Adipocyte (in vitro differentiated cells): ENCODE results near the gene IFITM2.
"Not testable (repeated sequence)": the region's sequence is repeated elsewhere in the genome, so short reads cannot be mapped to it uniquely, and the experiment has no call there.

Experiments
- DNase-seq: peaks from one replicate; pipeline ENCODE4 v3.0.0-alpha.2; 2015; ENCODE audit warnings: low read depth
- H3K27me3 ChIP-seq: replicated peaks from 2 replicates; pipeline ENCODE4 v1.7.0; 2013; ENCODE audit warnings: mild to moderate bottlenecking, low read length, moderate library complexity; ENCODE audit not compliant: control insufficient read depth, insufficient read depth
- H3K36me3 ChIP-seq: 2 replicates; pipeline ENCODE4 v1.7.0; 2013; ENCODE audit warnings: low read length, mild to moderate bottlenecking, moderate library complexity; ENCODE audit not compliant: control insufficient read depth, insufficient read depth, severe bottlenecking
- H3K4me1 ChIP-seq: 2 replicates; pipeline ENCODE4 v1.7.0; 2013; ENCODE audit warnings: mild to moderate bottlenecking, low read length, moderate library complexity; ENCODE audit not compliant: control insufficient read depth, insufficient read depth
- H3K4me3 ChIP-seq: 2 replicates; pipeline ENCODE4 v1.7.0; 2013; ENCODE audit warnings: mild to moderate bottlenecking, low read length, moderate library complexity
- H3K9ac ChIP-seq: 2 replicates; pipeline ENCODE4 v1.7.0; 2013; ENCODE audit warnings: mild to moderate bottlenecking, low read length, moderate library complexity
- H3K9me3 ChIP-seq: 2 replicates; pipeline ENCODE4 v1.7.0; 2013; ENCODE audit warnings: mild to moderate bottlenecking, low read length, moderate library complexity; ENCODE audit not compliant: control insufficient read depth

IFITM2 gene

GRCh38 chr11:327581-327923 is 19.9 kb downstream of the IFITM2 start:
- Histone ChIP-seq H3K9ac (peak overlapping the region; percentile 82), H3K9me3 (no peaks in the 10 kb centered on the region), H3K4me1 (peaks cover 35% of the 10 kb centered on the region), H3K27me3 (no peaks in the 10 kb centered on the region), H3K36me3 (no peaks in the 10 kb centered on the region), H3K4me3 (peak overlapping the region; percentile 65)
- no peak for DNase-seq

GRCh38 chr11:328012-328411 is 20.4 kb downstream of the IFITM2 start:
- no peaks in the 10 kb centered on the region for H3K9me3 ChIP-seq
- H3K27me3 ChIP-seq = no peaks in the 10 kb centered on the region
- no peak for DNase-seq
- peaks cover 35% of the 10 kb centered on the region for H3K4me1 ChIP-seq
- H3K9ac ChIP-seq = no peak overlapping the region
- H3K4me3 ChIP-seq = no peak overlapping the region
- H3K36me3 ChIP-seq = no peaks in the 10 kb centered on the region

- not testable (repeated sequence) for DNase-seq, H3K4me3 ChIP-seq, H3K36me3 ChIP-seq
These were observed 21.0 kb downstream of the IFITM2 start for GRCh38 chr11:328516-329100.

GRCh38 chr11:329886-330253 is 22.3 kb downstream of the IFITM2 start:
- Histone ChIP-seq H3K27me3 (no peaks in the 10 kb centered on the region), H3K4me3 (no peak overlapping the region), H3K9ac (no peak overlapping the region), H3K9me3 (no peaks in the 10 kb centered on the region), H3K36me3 (no peaks in the 10 kb centered on the region), H3K4me1 (peaks cover 35% of the 10 kb centered on the region)
- no peak for DNase-seq

More at GRCh38 chr11:328516-329100, 21.0 kb downstream of the IFITM2 start:
- not testable (repeated sequence) for H3K9ac ChIP-seq, H3K9me3 ChIP-seq, H3K27me3 ChIP-seq
- H3K4me1 ChIP-seq = peaks cover 35% of the 10 kb centered on the region

- H3K36me3 ChIP-seq = no peaks in the 10 kb centered on the region
- no peaks in the 10 kb centered on the region for H3K27me3 ChIP-seq
- no peak overlapping the region for H3K9ac ChIP-seq
- DNase-seq = no peak
- H3K4me1 ChIP-seq = peaks cover 34% of the 10 kb centered on the region
- no peak overlapping the region for H3K4me3 ChIP-seq
- H3K9me3 ChIP-seq = no peaks in the 10 kb centered on the region
These were observed 22.7 kb downstream of the IFITM2 start for GRCh38 chr11:330307-330693.

- no peak for DNase-seq
- H3K4me1 ChIP-seq = peaks cover 34% of the 10 kb centered on the region
- H3K9me3 ChIP-seq = no peaks in the 10 kb centered on the region
- no peak overlapping the region for H3K4me3 ChIP-seq
- no peaks in the 10 kb centered on the region for H3K36me3 ChIP-seq
- H3K9ac ChIP-seq = no peak overlapping the region
- no peaks in the 10 kb centered on the region for H3K27me3 ChIP-seq
These were observed 23.2 kb downstream of the IFITM2 start for GRCh38 chr11:330694-331357.

- DNase-seq = no peak
- no peaks in the 10 kb centered on the region for H3K36me3 ChIP-seq
- no peaks in the 10 kb centered on the region for H3K9me3 ChIP-seq
These were observed 23.9 kb downstream of the IFITM2 start for GRCh38 chr11:331358-332060.

GRCh38 chr11:332651-333480 is 25.2 kb downstream of the IFITM2 start:
- Histone ChIP-seq H3K36me3 (no peaks in the 10 kb centered on the region), H3K27me3 (no peaks in the 10 kb centered on the region), H3K9me3 (no peaks in the 10 kb centered on the region), H3K4me3 (no peak overlapping the region), H3K9ac (no peak overlapping the region), H3K4me1 (peaks cover 20% of the 10 kb centered on the region)
- DNase-seq = no peak

More at GRCh38 chr11:331358-332060, 23.9 kb downstream of the IFITM2 start:
- no peaks in the 10 kb centered on the region for H3K27me3 ChIP-seq
- no peak overlapping the region for H3K4me3 ChIP-seq
- H3K4me1 ChIP-seq = peaks cover 31% of the 10 kb centered on the region
- no peak overlapping the region for H3K9ac ChIP-seq

GRCh38 chr11:333616-334263 is 26.1 kb downstream of the IFITM2 start:
- DNase-seq = not testable (repeated sequence)

GRCh38 chr11:334264-334994 is 26.8 kb downstream of the IFITM2 start:
- Histone ChIP-seq H3K4me1 (peaks cover 20% of the 10 kb centered on the region), H3K9ac (peak overlapping the region; percentile 62), H3K4me3 (peak overlapping the region; percentile 43), H3K36me3 (no peaks in the 10 kb centered on the region), H3K27me3 (no peaks in the 10 kb centered on the region), H3K9me3 (no peaks in the 10 kb centered on the region)
- no peak for DNase-seq

More at GRCh38 chr11:333616-334263, 26.1 kb downstream of the IFITM2 start:
- H3K36me3 ChIP-seq, H3K27me3 ChIP-seq, H3K9me3 ChIP-seq, H3K9ac ChIP-seq: not testable (repeated sequence)
- Histone ChIP-seq H3K4me3 (peak overlapping the region; percentile 43), H3K4me1 (peaks cover 20% of the 10 kb centered on the region)
